Measurements from ENCODE around the gene SOX11. TPM values are rescaled to one million over a fixed set of nuclear protein-coding genes. Genes with fewer than 3 reads are reported as not detected.

SOX11 gene
- total RNA-seq, 1 donor from 2014 or later, result 154 TPM

GRCh38 chr2:5673145-5674025 lies 18.8 kb upstream of the SOX11 start:
- no peaks in the 10 kb centered on the region for H3K36me3 Mint-ChIP-seq (ENCODE audit: insufficient read depth)
- H3K4me3 Mint-ChIP-seq (ENCODE audit: low read depth), result peak overlapping the region; percentile 71
- H3K27ac Mint-ChIP-seq, result peak overlapping the region; percentile 74
- H3K4me1 Mint-ChIP-seq (ENCODE audit: low read depth), result peaks cover 9% of the 10 kb centered on the region
- TF ChIP-seq CTCF (IDR thresholded peaks at IDR 0.05; ENCODE audit: unreplicated experiment), result peak; percentile 29
- H3K27me3 Mint-ChIP-seq, result peaks cover 25% of the 10 kb centered on the region
- peak; percentile 39 for DNase-seq (ENCODE audit: low spot score, unreplicated experiment)
- H3K9me3 Mint-ChIP-seq (ENCODE audit: low read depth), result no peaks in the 10 kb centered on the region

- Mint-ChIP-seq H3K27ac (peak overlapping the region; percentile 27), H3K4me3 (ENCODE audit: low read depth) (peak overlapping the region; percentile 66), H3K9me3 (ENCODE audit: low read depth) (no peaks in the 10 kb centered on the region), H3K36me3 (ENCODE audit: insufficient read depth) (no peaks in the 10 kb centered on the region), H3K27me3 (peaks cover 25% of the 10 kb centered on the region), H3K4me1 (ENCODE audit: low read depth) (peaks cover 9% of the 10 kb centered on the region)
- no peak for DNase-seq (ENCODE audit: low spot score, unreplicated experiment)
- no peak for TF ChIP-seq CTCF (IDR thresholded peaks at IDR 0.05; ENCODE audit: unreplicated experiment)
These were observed 18.2 kb upstream of the SOX11 start for GRCh38 chr2:5674026-5674340.

GRCh38 chr2:5677133-5677532 lies 15.1 kb upstream of the SOX11 start:
- no peak for TF ChIP-seq CTCF (IDR thresholded peaks at IDR 0.05; ENCODE audit: unreplicated experiment)
- H3K4me3 Mint-ChIP-seq (ENCODE audit: low read depth), result no peak overlapping the region
- peaks cover 9% of the 10 kb centered on the region for H3K4me1 Mint-ChIP-seq (ENCODE audit: low read depth)
- H3K36me3 Mint-ChIP-seq (ENCODE audit: insufficient read depth), result peaks cover 4% of the 10 kb centered on the region
- no peak for DNase-seq (ENCODE audit: low spot score, unreplicated experiment)
- no peak overlapping the region for H3K27ac Mint-ChIP-seq
- peaks cover 25% of the 10 kb centered on the region for H3K27me3 Mint-ChIP-seq
- H3K9me3 Mint-ChIP-seq (ENCODE audit: low read depth), result peaks cover 16% of the 10 kb centered on the region

GRCh38 chr2:5683471-5683870 lies 8.7 kb upstream of the SOX11 start:
- Mint-ChIP-seq H3K4me3 (ENCODE audit: low read depth) (no peak overlapping the region), H3K4me1 (ENCODE audit: low read depth) (peaks cover 4% of the 10 kb centered on the region), H3K36me3 (ENCODE audit: insufficient read depth) (peaks cover 4% of the 10 kb centered on the region), H3K9me3 (ENCODE audit: low read depth) (peaks cover 16% of the 10 kb centered on the region), H3K27ac (no peak overlapping the region), H3K27me3 (peaks cover 7% of the 10 kb centered on the region)
- no peak for TF ChIP-seq CTCF (IDR thresholded peaks at IDR 0.05; ENCODE audit: unreplicated experiment)
- no peak for DNase-seq (ENCODE audit: low spot score, unreplicated experiment)

GRCh38 chr2:5685225-5685624 lies 7.0 kb upstream of the SOX11 start:
- Mint-ChIP-seq H3K27me3 (peaks cover 7% of the 10 kb centered on the region), H3K36me3 (ENCODE audit: insufficient read depth) (peaks cover 4% of the 10 kb centered on the region), H3K4me3 (ENCODE audit: low read depth) (no peak overlapping the region), H3K9me3 (ENCODE audit: low read depth) (peaks cover 15% of the 10 kb centered on the region), H3K4me1 (ENCODE audit: low read depth) (peaks cover 11% of the 10 kb centered on the region), H3K27ac (no peak overlapping the region)
- DNase-seq (ENCODE audit: low spot score, unreplicated experiment), result no peak
- TF ChIP-seq CTCF (IDR thresholded peaks at IDR 0.05; ENCODE audit: unreplicated experiment), result no peak

All from progenitor cell of endocrine pancreas (in vitro differentiated cells).